Measurements from ENCODE around the gene USH1C. TPM values are rescaled to one million over a fixed set of nuclear protein-coding genes. Genes with fewer than 3 reads are reported as not detected.

The USH1C gene
- total RNA-seq, 2 experiments from 2014 or later: not detected

DNA sequence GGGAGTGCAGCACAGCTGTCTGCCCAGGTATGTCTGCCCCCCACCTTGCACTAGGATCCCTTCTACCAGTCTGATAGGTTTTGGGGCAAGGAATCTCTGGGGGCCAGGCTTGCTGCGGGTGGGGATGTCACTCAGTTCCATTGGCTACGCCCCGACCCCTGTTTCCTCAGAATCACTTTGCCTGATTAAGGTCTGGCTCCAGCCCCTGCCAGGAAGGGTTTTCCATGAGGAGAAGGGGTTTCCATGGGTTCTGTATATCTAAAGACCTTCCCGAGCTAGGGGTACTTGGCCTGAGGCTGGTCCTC lies 16.8 kb upstream of the USH1C start:
- no peak for DNase-seq
- Mint-ChIP-seq H3K4me1 (no peaks in the 10 kb centered on the region), H3K9me3 (no peaks in the 10 kb centered on the region), H3K4me3 (no peak overlapping the region), H3K27me3 (peaks cover 4% of the 10 kb centered on the region), H3K27ac (no peak overlapping the region), H3K36me3 (ENCODE audit: low read depth) (no peaks in the 10 kb centered on the region)
- POLR2A ChIA-PET: no interaction called here
- CTCF ChIA-PET: no interaction called here

DNA sequence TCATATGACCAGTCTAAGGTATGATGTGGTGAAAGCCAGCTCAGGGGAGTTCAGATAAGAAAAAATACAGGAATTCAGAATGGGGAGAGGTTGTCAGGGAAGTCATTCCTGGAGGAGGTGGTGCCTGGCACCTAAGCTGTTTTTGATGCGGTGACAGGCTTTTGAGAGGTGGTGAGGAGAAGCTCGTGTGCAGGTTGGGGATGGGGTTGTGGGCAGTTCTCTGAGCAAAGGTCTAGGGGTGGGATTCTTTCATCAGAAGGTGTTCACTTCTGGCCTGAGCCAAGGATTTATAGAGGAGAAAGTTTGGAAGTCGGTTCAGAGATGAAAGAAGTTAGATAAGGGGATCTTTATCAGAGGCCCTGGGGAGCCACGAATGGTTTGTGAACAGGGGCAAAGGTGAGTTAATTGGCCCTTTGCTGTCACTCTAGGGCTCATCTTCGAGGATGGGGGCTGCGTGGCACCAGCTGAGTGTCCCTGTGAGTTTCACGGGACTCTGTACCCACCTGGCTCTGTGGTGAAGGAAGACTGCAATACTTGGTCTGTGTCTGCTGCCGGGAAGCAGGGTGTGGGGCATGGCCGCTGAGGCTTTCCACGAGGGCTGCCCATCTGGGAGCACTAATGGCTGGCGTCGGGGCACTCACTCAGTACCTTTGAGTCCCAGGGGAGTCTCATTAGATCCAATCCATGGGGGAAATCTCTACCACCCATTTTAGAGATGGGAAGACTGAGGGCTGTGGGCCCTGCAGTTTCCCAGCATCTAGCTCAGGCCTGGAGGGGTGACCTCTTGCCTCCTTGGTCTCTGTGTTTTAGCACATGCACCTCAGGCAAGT lies 16.3 kb upstream of the USH1C start:
- no peak overlapping the region for H3K4me3 Mint-ChIP-seq
- H3K4me1 Mint-ChIP-seq: no peaks in the 10 kb centered on the region
- H3K27ac Mint-ChIP-seq: no peak overlapping the region
- ChIA-PET POLR2A (no interaction called here), CTCF (no interaction called here)
- H3K27me3 Mint-ChIP-seq: peaks cover 4% of the 10 kb centered on the region
- no peak for DNase-seq
- H3K36me3 Mint-ChIP-seq (ENCODE audit: low read depth): no peaks in the 10 kb centered on the region
- H3K9me3 Mint-ChIP-seq: no peaks in the 10 kb centered on the region

DNA sequence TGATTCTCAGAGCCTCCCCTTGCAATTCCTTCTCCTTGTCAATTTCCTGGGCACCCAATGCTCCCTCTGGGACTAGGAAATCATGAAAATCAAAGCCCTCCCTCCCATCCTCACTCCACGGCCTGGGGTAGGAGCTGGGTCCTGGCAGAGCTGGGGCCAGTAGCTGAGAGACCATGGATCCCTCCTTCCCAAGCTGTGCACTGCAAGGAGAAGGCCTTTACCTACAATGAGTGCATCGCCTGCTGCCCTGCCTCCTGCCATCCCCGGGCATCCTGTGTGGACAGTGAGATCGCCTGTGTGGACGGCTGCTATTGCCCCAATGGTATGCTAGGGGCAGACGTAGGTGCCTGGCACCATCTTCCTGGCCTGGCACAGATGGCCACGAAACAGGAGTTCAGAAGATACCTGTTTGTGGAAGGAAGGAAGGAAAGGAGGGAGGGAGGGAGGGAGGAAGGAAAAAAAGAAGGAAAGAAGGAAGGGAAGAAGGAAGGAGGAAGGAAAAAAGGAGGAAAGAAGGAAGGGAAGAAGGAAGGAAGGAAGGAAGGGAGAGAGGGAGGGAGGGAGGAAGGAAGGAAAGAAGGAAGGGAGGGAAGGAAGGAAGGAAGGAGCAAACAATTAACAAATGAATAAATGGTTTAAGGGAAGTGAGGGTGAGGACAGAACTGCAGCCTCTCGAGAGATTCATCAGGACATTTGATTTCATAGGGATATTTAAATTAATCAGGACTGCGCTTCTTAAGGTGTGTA lies 15.3 kb upstream of the USH1C start:
- H3K4me1 Mint-ChIP-seq: no peaks in the 10 kb centered on the region
- H3K9me3 Mint-ChIP-seq: no peaks in the 10 kb centered on the region
- H3K36me3 Mint-ChIP-seq (ENCODE audit: low read depth): no peaks in the 10 kb centered on the region
- peaks cover 4% of the 10 kb centered on the region for H3K27me3 Mint-ChIP-seq
- CTCF ChIA-PET: no interaction called here
- no peak overlapping the region for H3K4me3 Mint-ChIP-seq
- DNase-seq: no peak
- POLR2A ChIA-PET: no interaction called here
- no peak overlapping the region for H3K27ac Mint-ChIP-seq

DNA sequence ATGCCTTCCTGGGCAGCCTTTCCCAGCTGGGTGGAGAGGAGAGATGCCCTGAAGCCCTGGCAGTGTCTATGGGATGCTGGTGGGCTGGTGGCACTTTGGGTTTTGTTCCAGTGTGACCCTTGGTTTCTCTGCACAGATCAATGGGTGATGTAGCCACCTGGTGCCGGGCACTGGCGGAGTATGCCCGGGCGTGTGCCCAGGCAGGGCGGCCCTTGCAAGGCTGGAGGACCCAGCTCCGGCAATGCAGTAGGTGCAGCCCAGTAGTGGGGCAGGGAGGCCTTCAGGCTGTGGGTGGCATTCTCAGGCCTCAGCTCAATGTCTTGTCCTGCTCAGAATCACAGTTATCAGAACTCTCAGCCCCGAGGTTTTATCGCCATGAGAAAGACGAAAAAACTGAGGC lies 14.7 kb upstream of the USH1C start:
- no peak overlapping the region for H3K4me3 Mint-ChIP-seq
- H3K36me3 Mint-ChIP-seq (ENCODE audit: low read depth): no peaks in the 10 kb centered on the region
- POLR2A ChIA-PET: no interaction called here
- CTCF ChIA-PET: no interaction called here
- no peaks in the 10 kb centered on the region for H3K4me1 Mint-ChIP-seq
- H3K27me3 Mint-ChIP-seq: peaks cover 4% of the 10 kb centered on the region
- no peak overlapping the region for H3K27ac Mint-ChIP-seq
- no peaks in the 10 kb centered on the region for H3K9me3 Mint-ChIP-seq
- no peak for DNase-seq

DNA sequence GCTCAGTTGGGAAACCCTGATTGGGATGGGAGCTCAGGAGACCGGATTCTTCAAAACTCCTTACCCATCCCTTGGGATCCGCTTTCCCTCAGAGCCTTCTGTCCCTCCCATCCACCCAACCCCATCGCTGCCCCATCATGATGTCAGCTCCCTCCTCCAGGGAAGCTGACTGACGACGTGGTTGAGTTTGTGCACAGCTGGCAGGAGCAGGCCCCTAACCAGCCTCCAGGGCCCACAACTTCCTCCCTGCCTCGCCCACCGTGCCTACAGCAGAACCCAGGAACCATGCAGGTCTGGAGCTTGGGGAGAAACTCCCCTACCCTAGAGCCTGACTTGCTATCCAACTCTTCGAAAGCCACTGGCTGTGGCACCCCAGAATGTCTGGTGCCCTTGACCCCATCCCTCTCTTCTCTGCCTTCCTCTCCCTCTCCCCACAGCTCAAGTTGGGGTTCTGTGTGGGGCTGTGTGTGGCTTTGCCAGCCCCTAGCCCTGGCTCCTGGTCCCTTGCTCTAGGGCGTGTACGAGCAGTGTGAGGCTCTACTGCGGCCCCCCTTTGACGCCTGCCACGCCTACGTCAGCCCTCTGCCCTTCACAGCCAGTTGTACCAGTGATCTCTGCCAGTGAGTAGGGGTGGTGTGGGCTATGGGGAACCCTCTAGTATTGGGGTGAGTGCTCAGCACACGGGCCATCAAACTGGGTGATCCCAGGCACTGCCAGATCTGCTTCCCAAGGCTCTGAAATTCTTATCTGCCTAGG lies 14.0 kb upstream of the USH1C start:
- H3K9me3 Mint-ChIP-seq: no peaks in the 10 kb centered on the region
- no peak overlapping the region for H3K27ac Mint-ChIP-seq
- no peaks in the 10 kb centered on the region for H3K4me1 Mint-ChIP-seq
- ChIA-PET POLR2A (no interaction called here), CTCF (no interaction called here)
- DNase-seq: no peak
- no peak overlapping the region for H3K4me3 Mint-ChIP-seq
- no peaks in the 10 kb centered on the region for H3K36me3 Mint-ChIP-seq (ENCODE audit: low read depth)
- H3K27me3 Mint-ChIP-seq: peaks cover 4% of the 10 kb centered on the region

DNA sequence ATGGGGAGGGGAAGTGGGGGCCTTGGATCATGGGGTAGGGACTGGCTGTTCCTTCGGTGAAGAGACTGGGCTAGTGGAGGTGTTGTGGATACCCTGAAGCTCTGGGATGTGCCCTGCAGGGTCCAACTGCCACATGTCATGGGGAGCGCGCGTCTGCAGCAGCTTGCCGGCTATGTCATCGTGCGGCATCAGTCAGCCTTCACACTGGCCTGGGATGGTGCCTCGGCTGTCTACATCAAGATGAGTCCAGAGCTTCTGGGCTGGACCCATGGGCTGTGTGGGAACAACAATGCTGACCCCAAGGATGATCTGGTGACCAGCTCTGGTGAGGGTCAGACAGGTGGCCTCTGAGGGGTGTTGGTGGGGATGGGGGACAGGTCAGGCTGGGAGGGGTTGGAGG lies 12.8 kb upstream of the USH1C start:
- DNase-seq: no peak

DNA sequence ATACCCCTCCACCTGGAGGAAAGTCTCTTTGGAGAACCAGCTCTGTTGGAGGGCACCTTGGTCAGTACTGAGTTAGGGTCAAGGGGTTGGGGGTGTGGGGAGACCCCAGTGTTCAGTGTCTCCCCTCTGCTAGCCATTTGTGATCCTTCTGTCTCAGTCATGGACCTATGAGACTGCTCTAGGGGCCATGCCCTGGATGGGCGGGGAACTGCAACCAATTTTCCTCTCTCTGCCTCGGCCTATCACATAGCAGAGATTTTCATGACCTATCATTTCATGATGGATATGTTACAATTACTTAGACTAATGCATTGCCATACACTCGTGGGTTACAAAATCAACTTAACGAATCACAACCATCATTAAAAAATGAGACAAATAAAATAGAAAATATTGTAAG lies 10.3 kb upstream of the USH1C start:
- H3K27ac Mint-ChIP-seq: no peak overlapping the region
- ChIA-PET CTCF (no interaction called here), POLR2A (no interaction called here)
- H3K27me3 Mint-ChIP-seq: peaks cover under 1% of the 10 kb centered on the region
- H3K36me3 Mint-ChIP-seq (ENCODE audit: low read depth): no peaks in the 10 kb centered on the region
- H3K4me3 Mint-ChIP-seq: no peak overlapping the region
- DNase-seq: no peak
- no peaks in the 10 kb centered on the region for H3K9me3 Mint-ChIP-seq
- H3K4me1 Mint-ChIP-seq: peaks cover 4% of the 10 kb centered on the region

More for the DNA sequence above, 12.8 kb upstream of the USH1C start:
- H3K27ac Mint-ChIP-seq: no peak overlapping the region
- H3K4me3 Mint-ChIP-seq: no peak overlapping the region
- no peaks in the 10 kb centered on the region for H3K4me1 Mint-ChIP-seq
- ChIA-PET CTCF (no interaction called here), POLR2A (no interaction called here)
- no peaks in the 10 kb centered on the region for H3K9me3 Mint-ChIP-seq
- peaks cover 4% of the 10 kb centered on the region for H3K27me3 Mint-ChIP-seq
- no peaks in the 10 kb centered on the region for H3K36me3 Mint-ChIP-seq (ENCODE audit: low read depth)

DNA sequence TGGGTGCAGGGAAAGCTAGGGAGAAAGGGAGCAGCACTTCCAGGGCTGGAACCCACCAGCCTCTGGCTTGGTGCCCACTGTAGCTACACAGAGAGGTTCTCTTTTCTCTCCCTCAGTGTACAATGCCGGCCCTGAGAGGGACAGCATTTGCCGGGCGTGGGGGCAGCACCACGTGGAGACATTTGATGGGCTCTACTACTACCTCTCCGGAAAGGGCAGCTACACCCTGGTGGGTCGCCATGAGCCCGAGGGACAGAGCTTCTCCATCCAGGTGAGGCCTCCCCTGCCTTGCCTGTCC lies 9.0 kb upstream of the USH1C start:
- no peak overlapping the region for H3K27ac Mint-ChIP-seq
- POLR2A ChIA-PET: no interaction called here
- no peak for DNase-seq
- H3K27me3 Mint-ChIP-seq: peaks cover 8% of the 10 kb centered on the region
- H3K4me3 Mint-ChIP-seq: no peak overlapping the region
- no peaks in the 10 kb centered on the region for H3K9me3 Mint-ChIP-seq
- H3K4me1 Mint-ChIP-seq: peaks cover 4% of the 10 kb centered on the region
- CTCF ChIA-PET: no interaction called here
- H3K36me3 Mint-ChIP-seq (ENCODE audit: low read depth): no peaks in the 10 kb centered on the region

DNA sequence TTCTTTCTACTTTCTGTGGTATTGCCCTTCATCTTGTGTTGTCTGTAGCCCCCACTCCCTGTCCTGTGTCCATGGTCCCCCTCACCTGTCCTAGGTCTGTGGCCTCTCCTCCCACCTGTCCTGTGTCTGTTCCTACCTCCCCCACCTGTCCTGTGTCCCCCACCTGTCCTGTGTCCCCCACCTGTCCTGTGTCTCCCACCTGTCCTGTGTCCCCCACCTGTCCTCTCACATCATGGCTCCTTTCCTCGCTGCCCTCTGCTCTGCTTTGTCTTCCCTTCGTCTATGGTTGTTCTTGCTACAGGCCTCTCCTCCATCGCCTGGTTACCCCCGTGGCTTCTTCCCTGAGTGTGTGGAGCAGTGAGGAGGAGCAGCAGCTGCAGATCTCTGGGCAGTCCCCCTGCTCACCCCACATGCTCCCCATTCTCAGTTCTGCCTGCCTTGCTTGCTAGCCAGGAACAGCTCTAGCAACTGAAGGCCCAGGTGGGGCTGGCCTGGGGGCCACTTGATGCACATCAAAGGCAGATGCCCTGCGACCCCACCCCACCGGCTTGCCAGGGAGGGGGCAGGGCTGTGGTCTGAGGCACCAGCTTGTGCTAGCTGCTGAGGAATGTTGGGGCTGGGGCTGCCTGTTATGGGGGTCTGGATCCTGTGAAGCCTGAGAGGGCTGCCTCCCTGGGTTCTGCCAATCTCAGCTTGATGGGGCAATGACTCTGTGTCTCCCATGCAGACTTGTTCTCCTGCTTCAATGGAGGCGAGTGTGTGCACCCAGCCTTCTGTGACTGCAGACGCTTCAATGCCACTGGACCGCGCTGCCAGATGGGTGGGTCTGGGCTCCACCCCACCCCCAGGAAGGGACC lies 8.4 kb upstream of the USH1C start:
- Mint-ChIP-seq H3K4me3 (no peak overlapping the region), H3K27me3 (peaks cover 10% of the 10 kb centered on the region), H3K27ac (no peak overlapping the region), H3K9me3 (no peaks in the 10 kb centered on the region), H3K4me1 (peaks cover 4% of the 10 kb centered on the region), H3K36me3 (ENCODE audit: low read depth) (no peaks in the 10 kb centered on the region)
- DNase-seq: no peak
- ChIA-PET POLR2A (no interaction called here), CTCF (no interaction called here)

DNA sequence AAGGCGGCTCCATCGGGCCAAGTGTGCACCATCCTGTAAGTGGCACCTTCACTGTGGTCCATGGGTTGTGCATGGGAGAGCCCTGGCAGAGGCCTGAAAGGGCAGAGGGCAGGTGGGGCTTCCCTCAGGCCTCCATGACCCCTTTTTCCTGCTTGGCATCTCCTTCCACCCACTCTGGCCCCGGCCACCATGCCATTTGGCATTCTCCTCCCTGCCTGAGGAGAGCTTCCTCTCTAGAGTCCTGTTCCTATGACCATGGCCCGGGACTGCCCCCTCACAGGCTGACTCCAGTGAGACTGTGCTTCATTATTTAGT lies 7.8 kb upstream of the USH1C start:
- no peak overlapping the region for H3K4me3 Mint-ChIP-seq
- CTCF ChIA-PET: no interaction called here
- peaks cover 4% of the 10 kb centered on the region for H3K4me1 Mint-ChIP-seq
- no peak for DNase-seq
- H3K36me3 Mint-ChIP-seq (ENCODE audit: low read depth): no peaks in the 10 kb centered on the region
- no peak overlapping the region for H3K27ac Mint-ChIP-seq
- H3K9me3 Mint-ChIP-seq: no peaks in the 10 kb centered on the region
- POLR2A ChIA-PET: no interaction called here
- peaks cover 15% of the 10 kb centered on the region for H3K27me3 Mint-ChIP-seq

DNA sequence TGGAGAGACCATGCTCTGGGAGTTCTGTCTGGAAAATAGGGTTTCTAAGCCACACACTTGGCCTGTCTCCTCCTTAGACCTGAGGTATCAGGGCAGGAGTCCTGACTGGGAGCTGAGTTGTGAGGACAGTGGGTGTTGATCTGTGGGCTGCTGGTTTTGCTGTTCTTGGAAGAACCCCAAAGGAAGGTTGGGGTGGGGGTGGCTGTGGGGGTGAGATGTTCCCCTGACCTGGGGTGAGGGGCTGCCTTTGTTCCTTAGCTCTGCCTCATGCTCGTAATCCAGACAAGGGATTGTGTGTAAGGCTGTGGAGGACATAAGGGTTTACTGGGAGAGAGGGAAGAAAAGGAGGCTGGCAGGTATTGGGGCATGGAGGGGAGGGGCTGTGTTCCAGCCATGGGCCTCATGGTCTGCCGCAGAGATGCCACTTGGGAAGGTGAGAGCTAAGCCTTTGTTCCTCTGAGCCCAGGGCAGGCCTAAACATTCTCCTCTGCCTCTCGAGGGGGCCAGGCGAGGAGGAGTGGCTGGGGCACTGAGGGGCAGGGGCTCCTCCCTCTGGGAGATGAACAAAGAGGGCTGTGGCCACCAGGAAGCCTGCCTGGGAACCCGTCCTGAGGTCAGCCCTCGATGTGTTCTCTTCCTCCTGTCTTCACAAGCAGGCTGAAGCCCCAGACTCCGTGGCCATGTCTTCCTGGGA lies 7.3 kb upstream of the USH1C start:
- no peaks in the 10 kb centered on the region for H3K9me3 Mint-ChIP-seq
- no peak overlapping the region for H3K27ac Mint-ChIP-seq
- DNase-seq: no peak
- H3K27me3 Mint-ChIP-seq: peaks cover 20% of the 10 kb centered on the region
- no peaks in the 10 kb centered on the region for H3K36me3 Mint-ChIP-seq (ENCODE audit: low read depth)
- ChIA-PET CTCF (no interaction called here), POLR2A (no interaction called here)
- H3K4me3 Mint-ChIP-seq: no peak overlapping the region
- H3K4me1 Mint-ChIP-seq: peaks cover 4% of the 10 kb centered on the region

DNA sequence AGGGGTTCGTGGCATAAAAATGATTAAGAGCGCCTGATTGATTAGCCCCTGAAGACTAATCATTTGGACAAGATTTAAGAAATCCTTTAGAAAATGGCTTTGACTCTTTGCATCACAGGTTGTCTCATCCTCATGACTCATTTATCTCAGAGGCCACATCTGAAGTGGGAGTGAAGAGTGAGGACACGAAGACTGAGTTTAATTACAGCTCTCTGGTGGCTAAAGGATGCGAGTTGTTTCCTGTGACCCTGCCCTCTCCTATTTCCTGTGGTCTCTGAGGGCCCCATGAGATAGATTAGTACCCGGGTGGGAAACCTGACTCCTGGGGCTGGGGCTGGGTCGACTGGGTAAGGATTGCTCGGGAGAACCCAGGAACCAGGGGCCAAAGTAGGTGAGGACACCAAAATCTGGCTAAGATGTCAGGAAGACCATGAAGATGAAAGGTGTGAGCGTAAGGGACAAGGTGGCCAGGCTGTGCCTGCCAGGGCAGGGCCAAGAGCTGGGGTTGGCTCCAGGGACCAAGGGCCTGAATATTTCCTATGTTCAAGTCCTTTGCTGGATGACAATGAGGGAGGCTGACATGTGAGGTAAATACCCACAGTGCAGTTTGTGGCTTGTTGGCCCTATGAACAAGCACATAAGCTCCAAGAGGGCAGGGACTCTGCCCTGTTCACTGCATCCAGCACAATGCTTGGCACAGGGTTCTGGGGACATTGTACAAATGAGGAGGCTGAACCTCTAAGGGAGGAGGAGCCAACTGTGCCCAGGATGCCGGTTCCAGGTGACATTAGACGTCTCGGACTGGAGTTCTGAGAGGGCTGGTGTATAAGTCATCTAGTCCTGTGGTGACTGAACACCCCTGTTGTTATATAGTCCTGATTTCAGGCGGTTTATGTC lies 6.5 kb upstream of the USH1C start:
- ChIA-PET CTCF (no interaction called here), POLR2A (no interaction called here)
- peaks cover 4% of the 10 kb centered on the region for H3K4me1 Mint-ChIP-seq
- H3K27me3 Mint-ChIP-seq: peaks cover 25% of the 10 kb centered on the region
- H3K4me3 Mint-ChIP-seq: no peak overlapping the region
- no peaks in the 10 kb centered on the region for H3K36me3 Mint-ChIP-seq (ENCODE audit: low read depth)
- no peak overlapping the region for H3K27ac Mint-ChIP-seq
- H3K9me3 Mint-ChIP-seq: no peaks in the 10 kb centered on the region
- DNase-seq: no peak

All from activated CD4-positive, alpha-beta memory T cell treated with anti-CD3 and anti-CD28 coated beads, Interleukin-2, amount 10 ng/mL, durations not matched to agents 7 days and 5 days (primary cell).